Measurements from ENCODE around the gene HK1.

Gene HK1

DNA sequence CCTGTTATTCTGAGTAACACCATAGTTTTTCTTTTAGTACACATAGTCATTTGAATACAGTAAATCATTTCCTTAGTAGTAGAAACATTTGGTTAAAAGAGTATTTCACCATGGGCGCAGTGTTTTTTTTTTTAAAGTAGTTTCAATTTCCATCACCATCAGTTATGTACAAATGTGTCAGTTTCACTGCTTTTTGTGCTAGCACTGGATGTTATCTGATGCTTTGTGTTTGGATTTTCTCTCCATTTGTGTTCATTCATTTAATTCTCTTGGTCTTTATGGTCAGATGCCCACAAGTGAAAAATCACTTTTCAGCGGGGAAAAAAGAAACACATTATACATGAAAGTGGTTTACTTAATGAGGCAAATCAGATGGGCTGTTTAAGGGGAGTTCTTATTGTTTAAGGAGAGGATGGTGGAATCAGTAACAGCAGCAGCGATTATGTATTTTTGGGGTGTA lies 16.0 kb upstream of the HK1 start:
- Histone ChIP-seq H2BK12ac (ENCODE audit: low read length) (no peak overlapping the region), H2AK5ac (ENCODE audit: low read depth, low read length) (no peak overlapping the region), H3K18ac (ENCODE audit: low read length) (no peak overlapping the region), H4K91ac (ENCODE audit: low read depth, low read length, poor library complexity) (no peak overlapping the region), H3K4me2 (ENCODE audit: insufficient read depth, low read length, poor library complexity, severe bottlenecking) (no peak overlapping the region), H3K9ac (ENCODE audit: low read depth, low read length, poor library complexity) (no peak overlapping the region), H2BK120ac (ENCODE audit: low read depth, low read length) (no peak overlapping the region), H2BK15ac (ENCODE audit: low read length) (no peak overlapping the region), H3K36me3 (replicated peaks in 1 of 2; ENCODE audit: control insufficient read depth in 2 of 2, insufficient read depth in 2 of 2, low read length in 2 of 2) (no peaks in the 10 kb centered on the region), H3K4ac (ENCODE audit: low read length) (no peak overlapping the region), H3K4me3 (ENCODE audit: low read length in 2 of 2) (no peak overlapping the region), H3K9me3 (replicated peaks in 1 of 2; ENCODE audit: control insufficient read depth in 2 of 2, insufficient read depth in 1 of 2, low read depth in 1 of 2, low read length in 2 of 2) (no peaks in the 10 kb centered on the region), H3K14ac (ENCODE audit: low read length) (no peak overlapping the region), H2AFZ (ENCODE audit: low read length) (no peak overlapping the region), H4K8ac (ENCODE audit: low read depth, low read length) (no peak overlapping the region), H3K79me1 (ENCODE audit: low read depth, low read length) (no peaks in the 10 kb centered on the region), H2BK5ac (ENCODE audit: low read length) (no peak overlapping the region), H3K23ac (ENCODE audit: low read depth, low read length, poor library complexity) (no peak overlapping the region), H3K27ac (replicated peaks; ENCODE audit: low read length) (no peak overlapping the region), H3K27me3 (ENCODE audit: control insufficient read depth in 3 of 3, insufficient read depth in 3 of 3, low read depth in 1 of 3, low read length in 3 of 3) (peaks cover 0 to 73% (median 0%) of the 10 kb centered on the region in 3 experiments), H3K4me1 (ENCODE audit: control insufficient read depth in 2 of 2, insufficient read depth in 1 of 2, low read depth in 1 of 2, low read length in 2 of 2) (no peaks in the 10 kb centered on the region)
- no CpG with 5 or more reads among the region's 3 CpGs for WGBS, 2 donors (ENCODE audit: extremely low coverage in 2 of 2, insufficient read length in 2 of 2, insufficient replicate concordance in 1 of 2)
- no peak for DNase-seq (ENCODE audit: low spot score)

DNA sequence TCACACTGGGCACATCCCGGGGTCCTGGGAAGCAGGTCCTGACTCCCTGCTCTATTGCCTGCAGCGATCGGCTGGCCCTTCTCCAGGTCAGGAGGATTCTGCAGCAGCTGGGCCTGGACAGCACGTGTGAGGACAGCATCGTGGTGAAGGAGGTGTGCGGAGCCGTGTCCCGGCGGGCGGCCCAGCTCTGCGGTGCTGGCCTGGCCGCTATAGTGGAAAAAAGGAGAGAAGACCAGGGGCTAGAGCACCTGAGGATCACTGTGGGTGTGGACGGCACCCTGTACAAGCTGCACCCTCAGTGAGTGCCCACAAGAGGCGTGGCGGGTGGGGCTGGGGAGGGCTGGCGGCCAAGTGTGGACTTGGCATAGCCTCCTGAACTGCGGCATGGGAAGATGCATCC lies 12.8 kb upstream of the HK1 start:
- no peak overlapping the region for H3K18ac ChIP-seq (ENCODE audit: low read length)
- H4K91ac ChIP-seq (ENCODE audit: low read depth, low read length, poor library complexity), result no peak overlapping the region
- H3K79me1 ChIP-seq (ENCODE audit: low read depth, low read length), result no peaks in the 10 kb centered on the region
- no peak overlapping the region for H2BK5ac ChIP-seq (ENCODE audit: low read length)
- H2BK15ac ChIP-seq (ENCODE audit: low read length), result peak overlapping the region; percentile 75
- H3K4me2 ChIP-seq (ENCODE audit: insufficient read depth, low read length, poor library complexity, severe bottlenecking), result no peak overlapping the region
- no peak overlapping the region for H2BK120ac ChIP-seq (ENCODE audit: low read depth, low read length)
- no peaks in the 10 kb centered on the region for H3K9me3 ChIP-seq (replicated peaks in 1 of 2; ENCODE audit: control insufficient read depth in 2 of 2, insufficient read depth in 1 of 2, low read depth in 1 of 2, low read length in 2 of 2)
- no peak overlapping the region for H3K4ac ChIP-seq (ENCODE audit: low read length)
- peaks cover 0 to 65% (median 0%) of the 10 kb centered on the region in 3 experiments for H3K27me3 ChIP-seq (ENCODE audit: control insufficient read depth in 3 of 3, insufficient read depth in 3 of 3, low read depth in 1 of 3, low read length in 3 of 3)
- WGBS, 2 donors (ENCODE audit: extremely low coverage in 2 of 2, insufficient read length in 2 of 2, insufficient replicate concordance in 1 of 2), result no CpG with 5 or more reads among the region's 17 CpGs
- no peak overlapping the region for H2AFZ ChIP-seq (ENCODE audit: low read length)
- no peak overlapping the region for H3K27ac ChIP-seq (replicated peaks; ENCODE audit: low read length)
- no peaks in the 10 kb centered on the region for H3K36me3 ChIP-seq (replicated peaks in 1 of 2; ENCODE audit: control insufficient read depth in 2 of 2, insufficient read depth in 2 of 2, low read length in 2 of 2)
- no peak overlapping the region for H3K4me3 ChIP-seq (ENCODE audit: low read length in 2 of 2)
- peak overlapping the region; percentile 90 for H2AK5ac ChIP-seq (ENCODE audit: low read depth, low read length)
- peak overlapping the region; percentile 44 for H3K9ac ChIP-seq (ENCODE audit: low read depth, low read length, poor library complexity)
- no peak for DNase-seq (ENCODE audit: low spot score)
- no peak overlapping the region for H3K14ac ChIP-seq (ENCODE audit: low read length)
- H2BK12ac ChIP-seq (ENCODE audit: low read length), result peak overlapping the region; percentile 41
- peak overlapping the region; percentile 25 for H3K23ac ChIP-seq (ENCODE audit: low read depth, low read length, poor library complexity)
- H4K8ac ChIP-seq (ENCODE audit: low read depth, low read length), result peak overlapping the region; percentile 43
- no peaks in the 10 kb centered on the region for H3K4me1 ChIP-seq (ENCODE audit: control insufficient read depth in 2 of 2, insufficient read depth in 1 of 2, low read depth in 1 of 2, low read length in 2 of 2)

DNA sequence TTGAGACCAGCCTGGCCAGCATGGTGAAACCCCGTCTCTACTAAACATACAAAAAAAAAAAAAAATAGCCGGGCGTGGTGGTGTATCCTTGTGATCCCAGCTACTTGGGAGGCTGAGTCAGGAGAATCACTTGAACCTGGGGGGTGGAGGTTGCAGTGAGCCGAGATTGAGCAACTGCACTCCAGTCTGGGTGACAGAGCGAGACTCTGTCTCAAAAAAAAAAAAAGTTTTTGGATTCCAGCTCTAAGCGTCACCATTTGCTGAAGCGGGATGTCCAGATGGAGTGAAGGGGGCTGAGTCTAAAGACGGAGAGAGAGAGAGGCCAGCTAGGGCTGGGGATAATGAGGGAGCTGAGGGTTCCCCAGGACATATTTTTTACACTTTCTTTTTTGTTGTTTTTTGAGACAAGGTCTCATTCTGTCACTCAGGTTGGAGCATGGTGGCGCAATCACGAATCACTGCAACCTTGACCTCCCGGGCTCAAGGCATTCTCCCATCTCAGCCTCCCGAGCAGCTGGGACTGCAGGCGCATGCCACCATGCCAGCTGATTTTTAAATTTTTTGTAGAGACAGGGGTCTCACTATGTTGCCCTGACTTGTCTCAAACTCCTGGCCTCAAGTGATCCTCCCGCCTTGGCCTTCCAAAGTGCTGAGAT lies 9.4 kb upstream of the HK1 start:
- H3K36me3 ChIP-seq (replicated peaks in 1 of 2; ENCODE audit: control insufficient read depth in 2 of 2, insufficient read depth in 2 of 2, low read length in 2 of 2), result no peaks in the 10 kb centered on the region
- no peak overlapping the region for H3K4ac ChIP-seq (ENCODE audit: low read length)
- H3K14ac ChIP-seq (ENCODE audit: low read length), result no peak overlapping the region
- H2BK5ac ChIP-seq (ENCODE audit: low read length), result no peak overlapping the region
- H2BK120ac ChIP-seq (ENCODE audit: low read depth, low read length), result no peak overlapping the region
- no peak overlapping the region for H3K18ac ChIP-seq (ENCODE audit: low read length)
- no peak overlapping the region for H2AK5ac ChIP-seq (ENCODE audit: low read depth, low read length)
- no peak overlapping the region for H2BK12ac ChIP-seq (ENCODE audit: low read length)
- WGBS, 2 donors (ENCODE audit: extremely low coverage in 2 of 2, insufficient read length in 2 of 2, insufficient replicate concordance in 1 of 2), result no CpG with 5 or more reads among the region's 14 CpGs
- H2AFZ ChIP-seq (ENCODE audit: low read length), result no peak overlapping the region
- H4K8ac ChIP-seq (ENCODE audit: low read depth, low read length), result no peak overlapping the region
- no peak for DNase-seq (ENCODE audit: low spot score)
- no peaks in the 10 kb centered on the region for H3K9me3 ChIP-seq (replicated peaks in 1 of 2; ENCODE audit: control insufficient read depth in 2 of 2, insufficient read depth in 1 of 2, low read depth in 1 of 2, low read length in 2 of 2)
- no peaks in the 10 kb centered on the region for H3K79me1 ChIP-seq (ENCODE audit: low read depth, low read length)
- H3K9ac ChIP-seq (ENCODE audit: low read depth, low read length, poor library complexity), result no peak overlapping the region
- no peak overlapping the region for H3K23ac ChIP-seq (ENCODE audit: low read depth, low read length, poor library complexity)
- H3K4me1 ChIP-seq (ENCODE audit: control insufficient read depth in 2 of 2, insufficient read depth in 1 of 2, low read depth in 1 of 2, low read length in 2 of 2), result no peaks in the 10 kb centered on the region
- no peak overlapping the region for H4K91ac ChIP-seq (ENCODE audit: low read depth, low read length, poor library complexity)
- no peak overlapping the region for H3K27ac ChIP-seq (replicated peaks; ENCODE audit: low read length)
- H2BK15ac ChIP-seq (ENCODE audit: low read length), result no peak overlapping the region
- peaks cover 0 to 37% (median 0%) of the 10 kb centered on the region in 3 experiments for H3K27me3 ChIP-seq (ENCODE audit: control insufficient read depth in 3 of 3, insufficient read depth in 3 of 3, low read depth in 1 of 3, low read length in 3 of 3)
- H3K4me3 ChIP-seq (ENCODE audit: low read length in 2 of 2), result no peak overlapping the region
- H3K4me2 ChIP-seq (ENCODE audit: insufficient read depth, low read length, poor library complexity, severe bottlenecking), result no peak overlapping the region

DNA sequence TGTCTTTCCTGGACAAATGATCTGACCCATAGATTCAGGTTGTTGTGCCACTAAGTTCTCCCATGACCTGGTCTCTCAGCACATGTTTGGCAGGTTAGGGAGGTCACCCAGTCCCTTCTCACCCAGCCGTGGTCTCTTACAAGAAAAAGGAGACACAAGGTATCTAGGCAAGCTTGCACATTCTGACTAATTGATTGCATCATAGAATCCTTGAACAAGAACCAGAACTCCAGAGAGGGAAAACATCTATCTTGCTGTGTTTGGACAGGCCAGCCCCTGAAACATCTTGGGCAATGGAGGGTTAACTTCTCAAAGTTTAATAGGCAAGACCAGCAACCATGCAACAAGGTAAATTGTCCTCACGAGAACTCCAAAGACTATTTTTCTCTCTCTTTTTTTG lies 8.5 kb upstream of the HK1 start:
- Histone ChIP-seq H3K27me3 (ENCODE audit: control insufficient read depth in 3 of 3, insufficient read depth in 3 of 3, low read depth in 1 of 3, low read length in 3 of 3) (peaks cover 0 to 30% (median 0%) of the 10 kb centered on the region in 3 experiments), H3K4me1 (ENCODE audit: control insufficient read depth in 2 of 2, insufficient read depth in 1 of 2, low read depth in 1 of 2, low read length in 2 of 2) (no peaks in the 10 kb centered on the region), H3K9me3 (replicated peaks in 1 of 2; ENCODE audit: control insufficient read depth in 2 of 2, insufficient read depth in 1 of 2, low read depth in 1 of 2, low read length in 2 of 2) (no peaks in the 10 kb centered on the region), H3K4me2 (ENCODE audit: insufficient read depth, low read length, poor library complexity, severe bottlenecking) (no peak overlapping the region), H3K27ac (replicated peaks; ENCODE audit: low read length) (no peak overlapping the region), H2BK12ac (ENCODE audit: low read length) (no peak overlapping the region), H2BK15ac (ENCODE audit: low read length) (no peak overlapping the region), H3K9ac (ENCODE audit: low read depth, low read length, poor library complexity) (no peak overlapping the region), H4K91ac (ENCODE audit: low read depth, low read length, poor library complexity) (no peak overlapping the region), H3K4ac (ENCODE audit: low read length) (no peak overlapping the region), H2AFZ (ENCODE audit: low read length) (no peak overlapping the region), H3K36me3 (replicated peaks in 1 of 2; ENCODE audit: control insufficient read depth in 2 of 2, insufficient read depth in 2 of 2, low read length in 2 of 2) (no peaks in the 10 kb centered on the region), H2BK120ac (ENCODE audit: low read depth, low read length) (no peak overlapping the region), H3K14ac (ENCODE audit: low read length) (no peak overlapping the region), H2AK5ac (ENCODE audit: low read depth, low read length) (no peak overlapping the region), H4K8ac (ENCODE audit: low read depth, low read length) (no peak overlapping the region), H2BK5ac (ENCODE audit: low read length) (no peak overlapping the region), H3K18ac (ENCODE audit: low read length) (no peak overlapping the region), H3K23ac (ENCODE audit: low read depth, low read length, poor library complexity) (no peak overlapping the region), H3K4me3 (ENCODE audit: low read length in 2 of 2) (no peak overlapping the region), H3K79me1 (ENCODE audit: low read depth, low read length) (no peaks in the 10 kb centered on the region)
- WGBS, 2 donors (ENCODE audit: extremely low coverage in 2 of 2, insufficient read length in 2 of 2, insufficient replicate concordance in 1 of 2), result no CpG with 5 or more reads among the region's 2 CpGs
- no peak for DNase-seq (ENCODE audit: low spot score)

All from neuronal stem cell (in vitro differentiated cells).